ENCODE data around the gene NMT2. TPM values are rescaled to one million over a fixed set of nuclear protein-coding genes. Genes with fewer than 3 reads are reported as not detected.

NMT2 gene
- polyA plus RNA-seq, 3 donors = 0.35 to 1.1 (median 0.36) TPM

- Histone ChIP-seq H3K27ac (ENCODE audit: low read depth in 1 of 2, low read length in 2 of 2) (no peak overlapping the region), H3K4me1 (ENCODE audit: control insufficient read depth in 1 of 2, insufficient read depth in 2 of 2, low read length in 2 of 2) (no peaks in the 10 kb centered on the region), H3K9me3 (replicated peaks in 1 of 2; ENCODE audit: control insufficient read depth in 1 of 2, insufficient read depth in 1 of 2, low read length in 2 of 2) (no peaks in the 10 kb centered on the region), H3K4me2 (replicated peaks; ENCODE audit: extremely low read depth, low read length, poor library complexity, severe bottlenecking) (no peak overlapping the region), H3K27me3 (ENCODE audit: control insufficient read depth in 2 of 2, insufficient read depth in 2 of 2, low read length in 2 of 2) (no peaks in the 10 kb centered on the region), H3K9ac (ENCODE audit: insufficient read depth, low read length, poor library complexity, severe bottlenecking) (no peak overlapping the region), H3K79me2 (ENCODE audit: insufficient read depth, low read length) (no peaks in the 10 kb centered on the region), H3K4me3 (replicated peaks in 1 of 3; ENCODE audit: low read depth in 2 of 3, low read length in 3 of 3) (no peak overlapping the region), H3K36me3 (replicated peaks in 1 of 2; ENCODE audit: control insufficient read depth in 1 of 2, insufficient read depth in 2 of 2, low read length in 2 of 2) (no peaks in the 10 kb centered on the region), H2AFZ (ENCODE audit: insufficient read depth, low read depth, low read length, poor library complexity, severe bottlenecking) (no peak overlapping the region), H4K20me1 (ENCODE audit: insufficient read depth, low read length) (no peaks in the 10 kb centered on the region)
- 88% methylated on average over 1 of the region's 3 CpGs for WGBS (ENCODE audit: insufficient coverage)
- H3K27ac Mint-ChIP-seq = no peak overlapping the region
- H3K4me1 Mint-ChIP-seq = no peaks in the 10 kb centered on the region
- intact Hi-C loops (cut with micrococcal nuclease) = no loop called here
- no peak overlapping the region for H3K4me3 Mint-ChIP-seq
- DNase-seq = no peak
- peaks cover 0 to 1% (median 0%) of the 10 kb centered on the region in 7 donors for H3K9me3 Mint-ChIP-seq
- no peak for TF ChIP-seq CTCF (IDR thresholded peaks at IDR 0.05)
- H3K36me3 Mint-ChIP-seq = peaks cover 0 to 8% of the 10 kb centered on the region in 2 donors
- H3K27me3 Mint-ChIP-seq (ENCODE audit: low read depth in 3 of 3) = peaks cover 0 to 4% (median 0%) of the 10 kb centered on the region in 3 donors
Measured at GRCh38 chr10:15124908-15125307, 43.6 kb downstream of the NMT2 start.

GRCh38 chr10:15124190-15124589 is 44.3 kb downstream of the NMT2 start:
- H3K4me2 ChIP-seq (replicated peaks; ENCODE audit: extremely low read depth, low read length, poor library complexity, severe bottlenecking) = no peak overlapping the region
- H3K27me3 Mint-ChIP-seq (ENCODE audit: low read depth in 3 of 3) = peaks cover 0 to 4% (median 0%) of the 10 kb centered on the region in 3 donors
- H3K27me3 ChIP-seq (ENCODE audit: control insufficient read depth in 2 of 2, insufficient read depth in 2 of 2, low read length in 2 of 2) = no peaks in the 10 kb centered on the region
- H3K27ac Mint-ChIP-seq = no peak overlapping the region
- H3K9me3 Mint-ChIP-seq = peaks cover 0 to 2% (median 0%) of the 10 kb centered on the region in 7 donors
- H3K9ac ChIP-seq (ENCODE audit: insufficient read depth, low read length, poor library complexity, severe bottlenecking) = no peak overlapping the region
- TF ChIP-seq CTCF (IDR thresholded peaks at IDR 0.05) = no peak
- H3K79me2 ChIP-seq (ENCODE audit: insufficient read depth, low read length) = no peaks in the 10 kb centered on the region
- H3K4me3 Mint-ChIP-seq = no peak overlapping the region
- no peaks in the 10 kb centered on the region for H3K36me3 ChIP-seq (replicated peaks in 1 of 2; ENCODE audit: control insufficient read depth in 1 of 2, insufficient read depth in 2 of 2, low read length in 2 of 2)
- peaks cover 0 to 15% of the 10 kb centered on the region in 2 donors for H3K36me3 Mint-ChIP-seq
- H2AFZ ChIP-seq (ENCODE audit: insufficient read depth, low read depth, low read length, poor library complexity, severe bottlenecking) = no peak overlapping the region
- H3K4me1 Mint-ChIP-seq = no peaks in the 10 kb centered on the region
- intact Hi-C loops (cut with micrococcal nuclease) = no loop called here
- H3K9me3 ChIP-seq (replicated peaks in 1 of 2; ENCODE audit: control insufficient read depth in 1 of 2, insufficient read depth in 1 of 2, low read length in 2 of 2) = no peaks in the 10 kb centered on the region
- H4K20me1 ChIP-seq (ENCODE audit: insufficient read depth, low read length) = no peaks in the 10 kb centered on the region
- WGBS (ENCODE audit: insufficient coverage) = 96% methylated on average over 4 of the region's 9 CpGs
- no peak overlapping the region for H3K4me3 ChIP-seq (replicated peaks in 1 of 3; ENCODE audit: low read depth in 2 of 3, low read length in 3 of 3)
- no peak for DNase-seq
- H3K4me1 ChIP-seq (ENCODE audit: control insufficient read depth in 1 of 2, insufficient read depth in 2 of 2, low read length in 2 of 2) = no peaks in the 10 kb centered on the region
- no peak overlapping the region for H3K27ac ChIP-seq (ENCODE audit: low read depth in 1 of 2, low read length in 2 of 2)
